Stimulated activated CD4-positive, alpha-beta T cell treated with anti-CD3 and anti-CD28 coated beads, Interleukin-12 subunit alpha, Interleukin-12 subunit beta, amount 100 ng/mL, for 4 hours (primary cell): ENCODE data around the gene STUB1.

Experiments used
- DNase-seq: peaks from one replicate; pipeline ENCODE4 v3.0.0-alpha.2; 2020

STUB1 gene

DNA sequence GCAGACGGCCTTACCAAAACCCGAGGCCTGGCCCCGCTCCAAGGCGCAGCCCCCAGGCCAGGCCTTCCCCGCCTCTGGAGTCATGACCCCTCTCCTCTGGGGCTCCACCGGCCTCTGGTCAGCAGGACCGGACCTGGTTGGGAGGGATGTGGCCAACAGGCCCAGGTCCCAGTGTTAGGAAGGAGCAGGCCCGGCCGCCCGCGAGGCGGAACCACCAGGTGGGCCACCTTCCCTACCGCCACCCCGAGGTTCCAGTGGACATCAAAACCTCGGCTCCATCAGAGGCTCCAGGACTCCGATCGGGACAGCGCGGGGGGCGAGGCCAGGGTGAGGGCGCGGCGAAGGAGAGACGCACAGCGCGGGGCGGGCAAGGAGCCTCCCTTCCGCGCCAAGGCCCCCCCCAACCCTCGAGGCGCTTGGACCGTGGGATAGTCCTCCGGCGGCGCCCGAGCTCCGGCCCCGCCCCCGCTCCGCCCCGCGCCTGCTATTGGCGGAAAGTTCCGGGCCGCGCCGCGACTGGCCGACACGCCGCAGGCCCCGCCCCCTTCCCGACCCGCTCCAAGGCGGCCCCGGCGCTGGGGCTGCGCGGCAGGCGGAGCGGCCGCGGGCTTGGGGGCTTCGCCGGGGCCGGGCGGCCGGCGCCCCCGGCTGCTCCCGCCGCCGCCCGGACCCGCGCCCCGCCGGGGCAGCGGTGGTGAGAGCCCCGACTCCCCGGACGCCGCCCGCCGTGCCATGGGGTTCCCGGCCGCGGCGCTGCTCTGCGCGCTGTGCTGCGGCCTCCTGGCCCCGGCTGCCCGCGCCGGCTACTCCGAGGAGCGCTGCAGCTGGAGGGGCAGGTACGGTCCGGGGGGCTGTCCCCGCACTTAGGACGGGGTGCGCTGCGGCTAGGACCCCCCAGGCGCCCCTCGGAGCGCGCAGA lies 34.6 kb downstream of the STUB1 start, which contains the start of gene METRN:
Gene METRN, plus strand, starts transcription at position 561 of the 919 bp plus-strand sequence. Its CDS starts 172 bp downstream, at position 733.
- peak; percentile 94 for DNase-seq

DNA sequence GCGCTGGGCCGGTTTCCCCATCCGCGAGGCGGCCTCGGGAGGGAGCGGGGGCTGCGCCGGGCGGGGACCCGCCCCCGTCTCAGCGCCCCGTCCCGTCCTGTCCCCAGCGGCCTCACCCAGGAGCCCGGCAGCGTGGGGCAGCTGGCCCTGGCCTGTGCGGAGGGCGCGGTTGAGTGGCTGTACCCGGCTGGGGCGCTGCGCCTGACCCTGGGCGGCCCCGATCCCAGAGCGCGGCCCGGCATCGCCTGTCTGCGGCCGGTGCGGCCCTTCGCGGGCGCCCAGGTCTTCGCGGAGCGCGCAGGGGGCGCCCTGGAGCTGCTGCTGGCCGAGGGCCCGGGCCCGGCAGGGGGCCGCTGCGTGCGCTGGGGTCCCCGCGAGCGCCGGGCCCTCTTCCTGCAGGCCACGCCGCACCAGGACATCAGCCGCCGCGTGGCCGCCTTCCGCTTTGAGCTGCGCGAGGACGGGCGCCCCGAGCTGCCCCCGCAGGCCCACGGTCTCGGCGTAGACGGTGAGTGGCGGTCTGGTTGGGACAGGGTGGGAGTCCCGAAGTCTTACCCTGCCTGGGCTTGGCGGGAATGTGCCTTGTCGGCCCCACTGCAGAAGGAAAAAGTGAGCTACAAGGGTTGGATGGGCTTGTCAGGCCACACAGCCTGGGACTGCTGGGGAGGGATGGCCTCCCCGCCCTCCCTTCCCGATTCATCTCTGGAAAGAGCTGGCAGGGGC lies 35.4 kb downstream of the STUB1 start:
- DNase-seq = no peak

DNA sequence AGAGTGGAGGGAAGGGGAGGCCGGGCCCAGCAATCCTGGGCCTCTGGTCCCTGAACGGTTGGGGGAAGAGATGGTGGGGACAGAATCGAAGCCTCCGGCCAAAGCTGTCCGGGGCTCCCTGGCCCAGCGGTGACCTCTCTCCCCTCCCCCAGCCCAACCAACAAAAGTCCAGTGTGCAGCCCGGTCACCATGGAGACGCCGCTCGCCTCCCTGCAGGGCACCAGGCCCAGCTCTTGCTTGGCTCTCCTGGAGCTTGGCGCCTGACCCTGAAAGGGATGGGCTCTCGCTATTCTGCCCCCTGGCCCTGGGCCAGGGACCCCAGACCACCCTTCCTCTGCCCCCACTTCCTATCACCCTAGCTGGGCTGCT lies 36.0 kb downstream of the STUB1 start:
- no peak for DNase-seq

DNA sequence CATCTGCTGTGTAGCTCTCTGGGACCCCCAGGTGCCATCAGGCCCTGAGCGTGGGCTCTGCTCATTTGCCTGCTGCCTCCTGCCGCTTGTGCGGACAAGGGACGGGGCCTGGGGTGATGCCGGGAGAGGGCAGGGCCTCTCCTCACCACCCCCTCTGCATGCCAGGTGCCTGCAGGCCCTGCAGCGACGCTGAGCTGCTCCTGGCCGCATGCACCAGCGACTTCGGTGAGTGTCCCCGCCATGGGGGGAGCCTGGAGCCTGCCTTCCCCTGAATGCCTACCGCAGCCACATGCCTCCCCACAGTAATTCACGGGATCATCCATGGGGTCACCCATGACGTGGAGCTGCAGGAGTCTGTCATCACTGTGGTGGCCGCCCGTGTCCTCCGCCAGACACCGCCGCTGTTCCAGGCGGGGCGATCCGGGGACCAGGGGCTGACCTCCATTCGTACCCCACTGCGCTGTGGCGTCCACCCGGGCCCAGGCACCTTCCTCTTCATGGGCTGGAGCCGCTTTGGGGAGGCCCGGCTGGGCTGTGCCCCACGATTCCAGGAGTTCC lies 36.6 kb downstream of the STUB1 start:
- no peak for DNase-seq

DNA sequence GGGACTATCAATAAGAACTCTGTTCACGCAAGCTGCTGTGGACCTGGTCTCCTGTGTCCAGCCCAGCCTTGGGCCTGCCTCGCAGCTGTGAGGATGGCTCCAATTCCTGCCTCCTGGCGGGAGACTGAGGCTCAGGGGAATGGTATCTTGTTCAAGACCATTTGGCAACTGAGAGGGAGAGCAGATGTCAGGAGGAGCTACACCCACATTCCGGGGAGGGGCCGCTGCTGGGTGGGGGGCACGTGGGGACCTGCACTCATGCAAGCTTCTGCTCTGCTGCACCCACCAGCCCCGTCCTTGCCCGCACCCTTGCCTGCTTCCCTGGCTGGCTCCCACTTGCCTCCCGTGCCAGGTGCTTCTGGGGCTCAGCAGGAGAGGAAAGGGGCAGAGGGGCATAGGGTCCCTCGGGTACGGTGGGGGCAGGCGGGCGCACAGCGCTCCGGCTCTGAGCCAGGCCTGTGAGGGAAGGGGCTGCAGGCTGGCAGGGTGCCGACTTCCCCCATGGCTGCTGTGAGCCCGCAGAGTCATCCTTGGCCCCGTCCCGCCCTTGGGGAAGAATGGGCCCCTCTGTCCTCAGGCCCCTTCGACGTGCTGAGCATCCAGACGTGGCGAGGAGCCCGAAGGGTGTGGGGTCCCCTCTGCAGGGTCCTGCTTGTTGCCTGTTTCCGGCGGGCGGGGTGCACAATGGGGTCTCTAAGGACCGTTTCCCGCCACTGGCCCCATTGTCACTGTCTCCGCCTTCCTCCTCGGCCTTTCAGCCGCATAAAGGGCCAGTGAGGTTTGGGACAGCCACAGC lies 37.4 kb downstream of the STUB1 start:
- DNase-seq = no peak

DNA sequence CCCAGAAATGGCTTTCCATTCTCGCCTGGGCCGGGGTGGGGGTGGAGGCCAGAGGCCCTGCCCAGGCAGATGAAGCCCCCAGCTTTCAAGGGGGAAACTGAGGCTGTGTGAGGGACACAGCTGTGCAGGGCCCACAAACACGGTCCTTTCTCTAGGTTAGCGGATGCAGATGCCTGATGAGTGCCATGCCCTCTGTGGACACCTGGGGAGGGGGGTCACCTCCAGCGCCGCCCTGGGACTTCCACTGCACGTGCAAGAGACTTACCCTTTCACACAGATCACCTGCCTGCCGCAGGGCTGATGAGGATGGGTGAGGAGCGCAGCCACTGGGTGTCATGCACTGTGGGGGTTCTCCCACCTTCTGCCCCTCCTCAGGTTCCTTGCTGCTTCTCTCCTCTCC lies 38.2 kb downstream of the STUB1 start:
- no peak for DNase-seq

DNA sequence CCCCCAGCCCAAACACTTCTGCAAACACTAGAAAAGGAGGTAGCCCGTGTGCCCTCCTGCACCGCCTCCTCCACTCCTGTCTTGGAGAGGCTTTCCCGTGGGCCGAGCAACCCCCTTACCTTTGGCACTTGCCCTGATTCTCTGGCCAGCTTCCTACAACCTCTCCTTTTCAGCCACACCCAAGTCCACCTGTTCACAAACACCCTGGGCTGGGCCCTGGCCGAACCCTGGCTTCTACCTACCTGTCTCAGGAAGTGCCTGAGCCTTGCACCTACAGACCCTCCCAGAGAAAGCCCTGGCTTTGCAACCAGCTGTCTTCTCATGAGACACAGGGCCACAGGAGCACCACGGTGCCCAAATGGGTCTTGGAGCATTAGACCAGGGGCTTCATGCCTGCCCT lies 38.7 kb downstream of the STUB1 start:
- no peak for DNase-seq

DNA sequence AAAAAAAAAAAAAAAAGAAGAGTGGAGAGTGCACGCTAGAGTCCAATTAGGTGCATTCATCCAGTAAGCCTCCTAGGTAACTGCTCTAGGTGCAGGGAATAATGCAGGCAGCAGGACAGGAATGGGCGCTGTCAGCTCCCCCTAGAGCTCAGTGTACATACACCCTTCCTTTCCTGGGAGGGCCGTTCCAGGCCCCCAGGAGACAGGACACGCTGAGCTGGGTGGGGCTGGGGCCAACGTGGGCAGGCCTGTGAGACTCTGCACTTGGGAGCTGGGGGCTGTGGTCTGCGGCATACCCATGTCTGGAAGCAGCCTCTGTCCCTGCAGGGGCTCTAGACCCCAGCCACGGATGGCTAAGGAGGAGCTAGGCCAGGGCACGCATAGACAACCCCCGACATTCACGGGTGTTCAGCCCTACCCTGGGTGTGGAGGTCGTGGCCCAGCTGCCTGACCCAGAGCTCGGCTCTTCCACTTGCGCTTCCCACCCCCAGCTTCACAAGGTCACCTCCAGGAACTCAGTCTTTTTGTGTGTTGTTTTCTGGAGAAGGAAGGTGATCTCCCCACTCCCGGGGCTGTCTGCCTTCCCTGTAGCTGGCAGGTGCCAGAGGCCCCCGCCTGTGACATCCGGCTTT lies 39.7 kb downstream of the STUB1 start:
- DNase-seq = no peak

DNA sequence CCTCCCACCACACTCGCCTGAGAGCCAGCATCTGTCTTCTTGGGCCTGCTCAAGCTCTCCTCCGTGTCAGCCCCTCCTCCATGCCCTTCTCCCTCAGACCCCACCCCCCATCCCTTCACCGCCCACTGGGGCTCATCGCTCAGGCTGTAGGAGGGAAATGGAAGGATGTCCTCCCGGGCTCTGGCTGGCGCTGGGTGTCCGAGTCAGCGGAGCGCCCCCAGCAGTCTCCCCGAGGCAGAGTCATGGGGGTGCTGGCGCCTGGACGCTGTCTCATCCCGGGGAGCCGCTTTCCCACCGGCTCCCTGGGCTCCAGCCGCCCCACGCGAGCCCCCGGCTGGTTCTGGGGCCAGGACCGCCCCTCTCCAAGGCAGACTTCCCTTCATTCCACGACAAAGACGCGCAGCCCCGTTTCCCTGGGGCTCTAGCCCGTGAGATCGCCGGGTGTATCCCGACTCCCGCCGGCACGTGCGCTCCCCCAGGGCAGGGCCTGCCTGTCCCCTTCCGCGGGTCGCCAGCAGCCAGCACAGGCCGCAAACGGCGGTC lies 40.3 kb downstream of the STUB1 start:
- peak; percentile 41 for DNase-seq

DNA sequence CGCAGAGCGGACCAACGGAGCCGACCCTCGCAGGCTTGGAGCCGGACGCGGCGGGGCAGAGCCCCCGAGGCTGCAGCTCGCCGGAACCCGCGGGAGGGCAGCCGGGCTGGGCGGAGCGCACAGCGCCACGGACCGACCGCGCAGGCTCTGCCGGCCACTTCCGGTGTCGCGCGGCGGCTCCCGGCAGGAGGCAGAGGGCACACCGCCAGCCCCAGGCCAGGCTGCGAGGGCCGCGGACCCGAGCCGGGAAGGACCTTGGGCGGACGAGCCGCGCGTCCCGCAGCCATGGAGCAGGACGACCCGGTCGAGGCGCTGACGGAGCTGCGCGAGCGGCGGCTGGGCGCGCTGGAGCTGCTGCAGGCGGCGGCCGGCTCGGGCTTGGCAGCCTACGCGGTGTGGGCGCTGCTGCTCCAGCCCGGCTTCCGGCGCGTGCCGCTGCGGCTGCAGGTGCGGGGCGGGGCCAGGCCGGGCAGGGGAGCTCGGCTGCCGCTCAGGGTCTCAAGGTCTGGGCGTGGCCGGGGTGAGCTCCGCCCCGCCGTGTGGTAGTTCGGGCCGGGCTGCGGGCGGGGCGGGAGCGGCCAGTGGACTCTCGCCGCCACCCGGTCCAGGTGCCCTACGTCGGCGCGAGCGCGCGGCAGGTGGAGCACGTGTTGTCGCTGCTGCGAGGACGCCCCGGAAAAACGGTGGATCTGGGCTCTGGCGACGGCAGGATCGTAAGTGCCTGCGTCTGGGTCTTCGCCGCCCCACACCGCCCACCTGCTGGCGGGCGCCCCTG lies 41.0 kb downstream of the STUB1 start, which contains the start of gene ANTKMT:
Gene ANTKMT, plus strand, starts transcription at position 157 of the 775 bp plus-strand sequence. Its CDS starts 129 bp downstream, at position 286.
- peak; percentile 77 for DNase-seq

DNA sequence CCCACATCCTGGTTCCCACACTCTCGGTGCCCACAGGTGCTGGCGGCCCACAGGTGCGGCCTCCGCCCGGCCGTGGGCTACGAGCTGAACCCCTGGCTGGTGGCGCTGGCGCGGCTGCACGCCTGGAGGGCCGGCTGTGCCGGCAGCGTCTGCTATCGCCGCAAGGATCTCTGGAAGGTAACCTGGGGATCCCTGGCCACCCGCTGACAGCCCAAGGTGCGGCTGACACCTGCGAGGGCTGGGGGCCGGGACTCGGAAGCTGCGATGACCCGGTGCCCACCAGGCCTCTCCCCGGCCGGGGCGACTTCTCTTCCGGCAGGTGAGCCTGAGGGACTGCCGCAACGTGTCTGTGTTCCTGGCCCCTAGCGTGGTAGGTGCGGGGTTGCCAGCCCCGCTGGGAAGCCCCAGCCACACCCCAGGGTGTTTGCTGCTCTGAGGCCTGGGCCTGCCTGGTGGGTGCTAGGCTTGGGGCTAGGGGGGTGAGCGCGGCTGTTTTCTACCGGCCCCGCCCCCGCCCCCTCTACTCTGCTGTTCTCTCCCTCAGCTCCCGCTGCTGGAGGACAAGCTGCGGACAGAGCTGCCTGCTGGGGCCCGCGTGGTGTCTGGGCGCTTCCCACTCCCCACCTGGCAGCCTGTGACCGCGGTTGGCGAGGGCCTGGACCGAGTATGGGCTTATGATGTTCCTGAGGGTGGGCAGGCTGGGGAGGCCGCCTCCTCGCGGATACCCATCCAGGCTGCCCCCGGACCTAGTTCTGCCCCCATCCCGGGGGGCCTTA lies 41.7 kb downstream of the STUB1 start:
- no peak for DNase-seq

DNA sequence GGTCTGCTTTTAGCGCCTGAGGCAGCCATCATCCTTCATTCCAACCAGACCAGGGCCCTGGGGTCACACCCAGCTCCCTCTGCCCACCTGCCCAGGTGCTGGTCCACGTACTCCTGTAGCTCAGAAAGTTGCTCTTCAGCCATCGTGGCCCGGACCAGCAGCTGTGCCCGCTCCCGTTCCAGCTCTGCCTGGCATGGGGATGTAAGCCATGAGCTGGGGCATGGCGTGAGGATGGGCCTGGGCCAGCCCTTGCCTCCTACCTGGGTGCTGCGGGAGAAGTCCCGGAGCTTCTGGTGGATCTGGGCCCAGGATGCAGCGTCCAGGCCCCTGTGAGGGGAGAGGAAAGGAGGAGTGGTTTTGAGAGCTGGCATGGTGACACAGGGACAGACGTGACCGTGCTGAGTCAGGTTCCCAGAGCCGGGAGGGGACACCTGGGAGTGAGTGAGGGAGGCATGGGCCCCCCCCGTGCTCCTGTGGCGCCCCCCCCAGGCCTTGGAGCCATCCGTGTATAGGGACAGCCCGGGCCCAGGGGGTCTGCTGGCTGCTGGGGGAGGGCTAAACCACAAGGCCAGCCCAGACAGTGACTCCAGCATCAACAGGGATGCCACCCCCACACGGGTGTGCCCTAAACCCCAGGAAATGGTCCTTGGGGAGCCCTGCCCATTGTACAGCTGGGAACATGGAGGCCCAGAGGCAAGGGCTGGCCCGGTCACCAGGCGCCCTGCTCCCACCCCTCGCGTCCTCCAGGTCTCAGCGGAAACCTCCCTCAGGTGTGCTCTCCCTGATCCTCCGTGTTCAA lies 42.8 kb downstream of the STUB1 start:
- no peak for DNase-seq

DNA sequence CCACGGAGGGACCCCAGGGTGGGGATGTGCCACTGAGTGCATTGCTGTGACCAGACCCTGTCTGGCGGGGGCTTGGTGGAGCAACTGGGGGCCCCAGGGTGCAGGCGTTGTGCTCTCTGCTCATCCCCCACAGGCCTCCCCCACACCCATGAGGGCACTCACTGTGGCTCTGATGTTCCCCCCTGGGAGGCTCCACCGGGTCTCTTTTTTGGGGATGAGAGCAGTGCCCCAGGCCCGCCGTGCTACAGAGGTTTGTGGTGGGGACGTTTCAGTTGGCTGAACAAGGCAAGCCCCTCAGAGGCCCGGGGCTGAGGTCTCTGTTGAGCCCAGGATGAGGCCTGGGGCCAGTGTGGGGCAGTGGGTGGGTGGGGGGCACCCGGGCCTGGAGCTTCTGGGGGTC lies 43.5 kb downstream of the STUB1 start:
- DNase-seq = no peak

DNA sequence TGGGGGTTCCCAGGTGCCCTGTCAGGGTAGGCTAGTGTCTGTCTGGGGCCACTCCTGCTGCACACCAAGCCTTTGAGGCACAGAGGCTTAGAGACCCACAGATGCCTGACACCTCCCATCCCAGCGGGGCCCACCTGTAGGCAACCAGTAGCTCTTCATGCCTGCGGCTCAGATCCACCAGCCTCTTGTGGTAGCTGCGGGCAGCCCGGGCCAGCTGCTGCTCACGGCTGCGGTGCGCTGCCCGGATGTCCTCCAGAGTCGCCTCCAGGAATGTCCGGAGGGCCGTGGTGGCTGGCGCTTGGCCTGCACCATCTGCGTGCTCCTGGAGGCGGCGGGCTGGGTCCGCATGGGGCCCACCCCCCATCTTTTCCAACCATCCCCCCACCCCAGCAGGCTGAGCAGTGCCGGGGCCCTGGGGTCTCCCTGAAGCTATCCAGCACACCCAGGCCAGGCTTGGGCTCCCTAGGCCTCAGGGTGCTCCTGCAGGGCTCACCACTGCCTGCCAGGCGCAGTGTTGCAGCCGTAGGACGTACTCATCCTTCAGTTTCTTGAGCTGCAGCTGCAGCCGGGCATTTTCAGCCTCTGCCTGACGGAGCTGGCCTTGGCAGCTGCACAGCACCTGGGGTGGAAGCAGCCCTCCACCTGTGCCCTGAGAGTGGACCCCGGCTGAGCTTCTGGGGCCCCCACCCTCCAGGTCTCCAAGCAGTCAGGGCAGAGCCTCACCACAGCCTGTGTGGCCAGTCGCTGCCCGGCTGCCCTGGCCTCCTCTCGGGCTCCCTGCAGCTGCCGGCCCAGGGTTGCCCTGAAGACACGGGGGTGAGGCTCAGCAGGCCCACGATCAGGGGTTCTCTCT lies 44.2 kb downstream of the STUB1 start:
- DNase-seq = no peak

DNA sequence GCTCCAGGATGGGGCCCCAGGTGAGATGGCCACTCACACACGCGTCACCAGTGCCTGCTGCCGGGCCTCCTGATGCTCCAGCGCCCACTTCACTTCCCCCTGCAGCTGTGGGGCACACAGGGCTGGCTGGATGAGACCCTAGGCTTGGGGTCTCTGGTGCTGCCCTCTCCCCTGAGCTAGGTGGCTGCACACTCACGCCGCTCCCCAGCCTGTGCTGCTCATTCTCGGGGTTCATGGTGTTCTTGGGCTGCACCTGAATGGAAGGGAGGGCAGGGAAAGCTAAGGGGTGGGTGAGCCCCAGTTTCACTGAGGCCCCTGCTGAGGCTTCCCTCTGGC lies 44.8 kb downstream of the STUB1 start:
- no peak for DNase-seq

DNA sequence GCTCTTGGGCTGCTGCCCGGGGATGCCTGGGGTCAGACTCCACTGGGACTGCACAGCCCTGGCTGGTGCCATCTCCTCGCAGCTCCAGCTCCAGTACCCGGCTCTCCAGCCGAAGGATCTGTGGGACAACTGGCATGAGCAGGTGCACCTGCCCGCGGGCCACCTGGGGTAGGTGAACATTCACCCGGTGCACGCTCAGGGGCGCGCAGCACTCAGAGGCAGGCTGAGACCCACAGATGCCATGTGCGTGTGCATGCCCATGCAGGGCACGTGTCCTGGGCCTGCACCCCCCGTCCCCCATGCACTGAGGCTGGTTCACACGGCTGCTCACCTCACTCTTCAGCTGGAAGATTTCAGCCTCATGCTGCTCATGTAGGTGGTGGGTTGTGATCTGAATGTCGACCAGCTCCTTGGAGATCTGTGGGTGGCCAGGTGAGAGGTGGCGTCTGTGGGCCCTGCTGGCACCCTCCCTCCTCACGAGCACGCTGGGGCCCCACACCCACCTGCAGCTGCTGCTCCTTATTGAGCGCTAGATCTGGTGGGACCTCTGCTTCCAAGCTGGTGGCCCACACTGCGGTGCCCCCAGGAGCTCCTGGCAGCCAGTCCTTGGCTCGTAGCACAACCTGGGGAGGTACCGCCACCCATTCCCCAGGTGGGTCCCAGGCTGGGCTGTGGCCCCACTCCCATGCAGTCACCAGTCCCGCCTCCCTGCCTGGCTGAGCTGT lies 45.4 kb downstream of the STUB1 start:
- DNase-seq = no peak

DNA sequence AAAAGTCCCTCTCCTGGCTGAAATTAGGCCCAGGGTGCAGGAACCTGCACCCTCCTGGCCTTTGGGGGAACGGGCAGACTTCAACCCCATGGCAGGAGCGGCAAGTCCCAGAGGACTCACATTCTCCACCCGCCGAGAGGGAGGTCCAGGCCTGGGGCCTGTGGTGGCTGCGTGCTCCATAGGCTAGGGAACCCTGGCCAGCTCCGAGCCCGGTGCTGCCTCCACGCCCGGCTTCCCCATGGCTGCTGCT lies 45.9 kb downstream of the STUB1 start:
- no peak for DNase-seq
